Activated naive CD4-positive, alpha-beta T cell treated with anti-CD3 and anti-CD28 coated beads, Interleukin-2, amount 10 ng/mL, durations not matched to agents 7 days and 5 days (primary cell): Measurements from ENCODE around the gene RBMS3.
"Not testable (repeated sequence)": the region's sequence is repeated elsewhere in the genome, so short reads cannot be mapped to it uniquely, and the experiment has no call there.

Experiments
- CTCF ChIA-PET: fragments of 350-600 bp; sonication (Branson Sonifier 250); formaldehyde crosslinking; loops from one replicate; lab custom pipeline; 2021; ENCODE audit warnings: antibody characterized with exemption; lab: Charles Lee
- DNase-seq: peaks from one replicate; pipeline ENCODE4 v3.0.0-alpha.2; 2020
- H3K27ac Mint-ChIP-seq: one replicate; pipeline ENCODE4 v1.8.0; 2021; ENCODE audit warnings: mild to moderate bottlenecking, moderate library complexity, mixed read lengths
- H3K27me3 Mint-ChIP-seq: one replicate; pipeline ENCODE4 v1.8.0; 2021; ENCODE audit warnings: mild to moderate bottlenecking, mixed read lengths
- H3K36me3 Mint-ChIP-seq: one replicate; pipeline ENCODE4 v1.8.0; 2021; ENCODE audit warnings: mixed read lengths
- H3K4me1 Mint-ChIP-seq: one replicate; pipeline ENCODE4 v1.8.0; 2021; ENCODE audit warnings: mixed read lengths
- H3K4me3 Mint-ChIP-seq: one replicate; pipeline ENCODE4 v1.8.0; 2021; ENCODE audit warnings: mild to moderate bottlenecking, moderate library complexity, mixed read lengths
- H3K9me3 Mint-ChIP-seq: one replicate; pipeline ENCODE4 v1.8.0; 2021; ENCODE audit warnings: mixed read lengths

The RBMS3 gene

GRCh38 chr3:29353807-29354206, 72.9 kb downstream of the RBMS3 start:
- no peak for DNase-seq
- Mint-ChIP-seq H3K27me3 (no peaks in the 10 kb centered on the region), H3K9me3 (no peaks in the 10 kb centered on the region), H3K4me3 (no peak overlapping the region), H3K4me1 (peaks cover 5% of the 10 kb centered on the region), H3K27ac (no peak overlapping the region), H3K36me3 (no peaks in the 10 kb centered on the region)
- CTCF ChIA-PET: no interaction called here

- no peaks in the 10 kb centered on the region for H3K9me3 Mint-ChIP-seq
- peaks cover 5% of the 10 kb centered on the region for H3K4me1 Mint-ChIP-seq
- no peak for DNase-seq
- H3K4me3 Mint-ChIP-seq: no peak overlapping the region
- H3K27me3 Mint-ChIP-seq: no peaks in the 10 kb centered on the region
- CTCF ChIA-PET: no interaction called here
- no peak overlapping the region for H3K27ac Mint-ChIP-seq
- no peaks in the 10 kb centered on the region for H3K36me3 Mint-ChIP-seq
These were observed 74.0 kb downstream of the RBMS3 start for GRCh38 chr3:29354894-29355293.

GRCh38 chr3:29356062-29356461, 75.2 kb downstream of the RBMS3 start:
- H3K36me3 Mint-ChIP-seq: no peaks in the 10 kb centered on the region
- CTCF ChIA-PET: no interaction called here
- no peak overlapping the region for H3K4me3 Mint-ChIP-seq
- H3K9me3 Mint-ChIP-seq: no peaks in the 10 kb centered on the region
- H3K27ac Mint-ChIP-seq: no peak overlapping the region
- H3K27me3 Mint-ChIP-seq: no peaks in the 10 kb centered on the region
- DNase-seq: no peak
- peaks cover 5% of the 10 kb centered on the region for H3K4me1 Mint-ChIP-seq

- H3K27ac Mint-ChIP-seq, H3K9me3 Mint-ChIP-seq, CTCF ChIA-PET, H3K4me1 Mint-ChIP-seq, H3K36me3 Mint-ChIP-seq, DNase-seq, H3K4me3 Mint-ChIP-seq, H3K27me3 Mint-ChIP-seq: not testable (repeated sequence)
These were observed 79.4 kb downstream of the RBMS3 start for GRCh38 chr3:29360289-29360688.

GRCh38 chr3:29363110-29363509, 82.2 kb downstream of the RBMS3 start:
- no peak for DNase-seq
- CTCF ChIA-PET: no interaction called here
- no peak overlapping the region for H3K27ac Mint-ChIP-seq
- H3K4me3 Mint-ChIP-seq: no peak overlapping the region
- H3K9me3 Mint-ChIP-seq: no peaks in the 10 kb centered on the region
- no peaks in the 10 kb centered on the region for H3K36me3 Mint-ChIP-seq
- no peaks in the 10 kb centered on the region for H3K4me1 Mint-ChIP-seq
- H3K27me3 Mint-ChIP-seq: no peaks in the 10 kb centered on the region

GRCh38 chr3:29370021-29370420, 89.2 kb downstream of the RBMS3 start:
- H3K4me1 Mint-ChIP-seq: no peaks in the 10 kb centered on the region
- no peaks in the 10 kb centered on the region for H3K27me3 Mint-ChIP-seq
- no peak overlapping the region for H3K4me3 Mint-ChIP-seq
- no peaks in the 10 kb centered on the region for H3K36me3 Mint-ChIP-seq
- CTCF ChIA-PET: no interaction called here
- no peaks in the 10 kb centered on the region for H3K9me3 Mint-ChIP-seq
- DNase-seq: no peak
- H3K27ac Mint-ChIP-seq: no peak overlapping the region

- H3K27me3 Mint-ChIP-seq: no peaks in the 10 kb centered on the region
- H3K36me3 Mint-ChIP-seq: no peaks in the 10 kb centered on the region
- H3K4me1 Mint-ChIP-seq: no peaks in the 10 kb centered on the region
- DNase-seq: no peak
- CTCF ChIA-PET: no interaction called here
- H3K9me3 Mint-ChIP-seq: no peaks in the 10 kb centered on the region
- no peak overlapping the region for H3K4me3 Mint-ChIP-seq
- H3K27ac Mint-ChIP-seq: no peak overlapping the region
These were observed 89.9 kb downstream of the RBMS3 start for GRCh38 chr3:29370476-29371420.

- CTCF ChIA-PET: no interaction called here
- Mint-ChIP-seq H3K27me3 (no peaks in the 10 kb centered on the region), H3K27ac (no peak overlapping the region), H3K4me1 (no peaks in the 10 kb centered on the region), H3K4me3 (no peak overlapping the region), H3K9me3 (no peaks in the 10 kb centered on the region), H3K36me3 (no peaks in the 10 kb centered on the region)
- no peak for DNase-seq
These were observed 92.3 kb downstream of the RBMS3 start for GRCh38 chr3:29373131-29373680.

- no peak for DNase-seq
- H3K27ac Mint-ChIP-seq: no peak overlapping the region
- no peaks in the 10 kb centered on the region for H3K4me1 Mint-ChIP-seq
- H3K27me3 Mint-ChIP-seq: no peaks in the 10 kb centered on the region
- no peak overlapping the region for H3K4me3 Mint-ChIP-seq
- CTCF ChIA-PET: no interaction called here
- no peaks in the 10 kb centered on the region for H3K36me3 Mint-ChIP-seq
- H3K9me3 Mint-ChIP-seq: no peaks in the 10 kb centered on the region
These were observed 93.4 kb downstream of the RBMS3 start for GRCh38 chr3:29374226-29374625.

GRCh38 chr3:29379097-29379496, 98.2 kb downstream of the RBMS3 start:
- no peak for DNase-seq
- Mint-ChIP-seq H3K4me3 (no peak overlapping the region), H3K27me3 (no peaks in the 10 kb centered on the region), H3K9me3 (no peaks in the 10 kb centered on the region), H3K36me3 (no peaks in the 10 kb centered on the region), H3K4me1 (no peaks in the 10 kb centered on the region), H3K27ac (no peak overlapping the region)
- CTCF ChIA-PET: no interaction called here

GRCh38 chr3:29381595-29381994, 100.7 kb downstream of the RBMS3 start:
- Mint-ChIP-seq H3K27ac (no peak overlapping the region), H3K4me1 (no peaks in the 10 kb centered on the region), H3K27me3 (no peaks in the 10 kb centered on the region), H3K9me3 (no peaks in the 10 kb centered on the region), H3K36me3 (no peaks in the 10 kb centered on the region), H3K4me3 (no peak overlapping the region)
- DNase-seq: no peak
- CTCF ChIA-PET: no interaction called here

GRCh38 chr3:29382409-29382808, 101.5 kb downstream of the RBMS3 start:
- DNase-seq: no peak
- CTCF ChIA-PET: no interaction called here
- H3K9me3 Mint-ChIP-seq: peaks cover 2% of the 10 kb centered on the region
- H3K27me3 Mint-ChIP-seq: no peaks in the 10 kb centered on the region
- no peaks in the 10 kb centered on the region for H3K4me1 Mint-ChIP-seq
- H3K4me3 Mint-ChIP-seq: no peak overlapping the region
- H3K36me3 Mint-ChIP-seq: no peaks in the 10 kb centered on the region
- no peak overlapping the region for H3K27ac Mint-ChIP-seq

GRCh38 chr3:29382845-29383244, 102.0 kb downstream of the RBMS3 start:
- Mint-ChIP-seq H3K27ac (no peak overlapping the region), H3K4me1 (no peaks in the 10 kb centered on the region)
- DNase-seq: no peak

GRCh38 chr3:29384640-29385039, 103.8 kb downstream of the RBMS3 start:
- Mint-ChIP-seq H3K36me3 (no peaks in the 10 kb centered on the region), H3K4me3 (no peak overlapping the region), H3K4me1 (no peaks in the 10 kb centered on the region), H3K27ac (no peak overlapping the region), H3K27me3 (no peaks in the 10 kb centered on the region), H3K9me3 (peaks cover 2% of the 10 kb centered on the region)
- no peak for DNase-seq
- CTCF ChIA-PET: no interaction called here

More at GRCh38 chr3:29382845-29383244, 102.0 kb downstream of the RBMS3 start:
- CTCF ChIA-PET: no interaction called here
- no peak overlapping the region for H3K4me3 Mint-ChIP-seq
- peaks cover 2% of the 10 kb centered on the region for H3K9me3 Mint-ChIP-seq
- H3K27me3 Mint-ChIP-seq: no peaks in the 10 kb centered on the region
- no peaks in the 10 kb centered on the region for H3K36me3 Mint-ChIP-seq
